NCI-H748 (cell line): Measurements from ENCODE around the gene TCF21.
"Not testable (repeated sequence)": the region's sequence is repeated elsewhere in the genome, so short reads cannot be mapped to it uniquely, and the experiment has no call there.

Source experiments
- DNase-seq: peaks from one replicate; lab custom pipeline; 2025; ENCODE audit not compliant: unreplicated experiment; lab: John Stamatoyannopoulos, UW

Gene TCF21

DNA sequence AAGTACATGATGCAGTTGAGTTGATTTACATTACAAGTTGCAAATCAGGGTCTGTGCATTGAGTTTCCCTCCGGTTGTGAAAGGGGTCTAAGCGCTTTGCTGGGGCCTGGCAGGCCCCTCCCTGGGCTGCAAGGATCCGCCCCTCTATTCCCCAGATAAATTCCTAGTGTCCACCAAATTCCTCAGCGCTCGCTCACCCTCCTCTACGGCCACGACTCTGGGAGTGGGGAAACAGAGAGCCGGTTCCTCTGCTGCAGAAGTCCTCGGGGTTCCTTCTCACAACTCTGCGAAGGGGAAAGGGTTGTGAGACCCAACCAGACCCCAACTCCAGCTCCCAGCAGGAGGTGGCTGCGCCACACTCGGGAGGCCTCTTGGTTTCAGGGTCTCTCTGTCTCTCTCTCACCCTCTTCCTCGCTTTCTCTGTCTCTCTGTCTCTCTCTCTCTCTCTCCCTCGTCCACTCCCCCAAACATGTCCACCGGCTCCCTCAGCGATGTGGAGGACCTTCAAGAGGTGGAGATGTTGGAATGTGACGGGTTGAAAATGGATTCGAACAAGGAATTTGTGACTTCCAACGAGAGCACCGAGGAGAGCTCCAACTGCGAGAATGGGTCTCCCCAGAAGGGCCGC is at the start of gene TCF21:
TSS of gene TCF21 (plus strand) at position 185 of the 628 bp plus-strand sequence. CDS start at position 470, 285 bp downstream.
- no peak for DNase-seq

GRCh38 chr6:133841176-133841575 is 47.7 kb upstream of the TCF21 start:
- DNase-seq, result no peak

DNA sequence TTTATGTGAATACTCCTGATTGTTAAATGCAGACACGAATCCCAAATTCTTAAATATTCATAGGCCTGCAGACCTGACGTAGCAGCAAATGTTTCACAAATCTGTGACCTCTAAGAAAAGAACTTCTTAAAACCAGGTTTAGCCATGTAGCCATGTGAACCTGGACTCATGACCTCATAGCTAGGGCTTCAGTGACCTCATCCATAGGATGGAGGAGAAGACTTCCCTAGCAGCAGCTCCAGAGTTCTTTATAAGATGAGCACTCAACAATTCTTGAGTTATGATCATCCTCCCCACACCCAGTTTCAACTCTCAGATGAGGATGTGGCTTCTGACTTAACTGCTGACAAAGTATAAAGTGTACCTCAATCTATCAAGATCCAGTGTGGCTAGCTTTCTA is 45.8 kb upstream of the TCF21 start:
- DNase-seq, result no peak

- DNase-seq, result no peak
These were observed 44.2 kb upstream of the TCF21 start for GRCh38 chr6:133844709-133845108.

GRCh38 chr6:133854041-133854363 is 34.9 kb upstream of the TCF21 start:
- no peak for DNase-seq

GRCh38 chr6:133854364-133855275 is 34.3 kb upstream of the TCF21 start:
- peak; percentile 56 for DNase-seq

GRCh38 chr6:133855276-133855990 is 33.5 kb upstream of the TCF21 start:
- peak; percentile 42 for DNase-seq

DNA sequence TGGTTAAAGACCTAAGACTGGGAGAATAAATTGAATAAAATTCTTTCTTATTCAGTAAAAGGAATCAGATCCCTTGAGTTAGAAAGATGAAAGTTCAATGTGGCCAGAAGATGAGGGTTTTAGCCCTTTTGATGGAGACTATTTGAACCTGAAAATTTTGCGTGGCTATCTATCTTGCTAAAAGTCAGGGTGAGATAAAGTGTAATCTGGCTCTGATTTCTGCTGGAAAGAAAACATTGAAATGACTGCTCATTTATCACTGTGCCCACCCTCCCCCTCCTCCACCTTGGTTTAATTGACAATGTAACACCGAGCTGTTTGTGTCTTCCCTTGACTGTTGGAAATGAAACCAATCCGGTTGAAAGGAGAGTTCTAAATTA is 32.9 kb upstream of the TCF21 start:
- peak; percentile 44 for DNase-seq

- no peak for DNase-seq
These were observed 32.0 kb upstream of the TCF21 start for GRCh38 chr6:133856911-133857310.

- DNase-seq, result no peak
These were observed 31.2 kb upstream of the TCF21 start for GRCh38 chr6:133857696-133858095.

DNA sequence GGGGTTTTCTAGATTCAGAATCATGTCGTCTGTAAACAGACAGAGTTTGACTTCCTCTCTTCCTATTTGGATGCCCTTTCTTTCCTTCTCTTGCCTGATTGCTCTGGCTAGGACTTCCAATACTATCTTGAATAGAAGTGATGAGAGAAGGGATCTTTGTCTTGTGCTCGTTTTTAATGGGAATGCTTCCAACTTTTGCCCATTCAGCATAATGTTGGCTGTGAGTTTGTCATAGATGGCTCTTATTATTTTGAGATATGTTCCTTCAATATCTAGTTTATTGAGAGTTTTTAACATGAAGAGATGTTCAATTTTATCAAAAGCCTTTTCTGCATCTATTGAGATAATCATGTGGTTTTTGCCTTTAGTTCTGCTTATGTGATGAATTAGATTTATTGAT is 27.6 kb upstream of the TCF21 start:
- DNase-seq, result not testable (repeated sequence)

- no peak for DNase-seq
These were observed 25.7 kb upstream of the TCF21 start for GRCh38 chr6:133863228-133863627.

- no peak for DNase-seq
These were observed 23.2 kb upstream of the TCF21 start for GRCh38 chr6:133865680-133866079.

GRCh38 chr6:133871131-133871530 is 17.8 kb upstream of the TCF21 start:
- DNase-seq, result no peak

DNA sequence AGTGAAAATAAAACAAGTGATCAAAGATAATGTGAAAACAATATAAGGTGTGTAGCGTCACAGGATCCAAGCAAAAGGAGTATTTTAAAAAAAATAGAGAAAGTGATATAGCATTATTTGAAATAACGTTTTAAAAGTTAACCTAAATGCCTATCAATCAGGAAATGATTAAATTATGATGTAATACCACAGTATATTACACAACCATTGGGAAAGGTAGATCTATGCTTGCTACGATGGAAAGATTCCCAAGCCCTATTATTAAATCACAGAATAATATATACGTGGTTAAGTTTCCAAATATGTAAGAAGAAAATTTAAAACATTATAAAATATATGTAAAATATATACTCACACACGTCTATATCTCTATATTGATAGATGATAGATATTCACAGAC is 15.4 kb upstream of the TCF21 start:
- no peak for DNase-seq

GRCh38 chr6:133877116-133877515 is 11.8 kb upstream of the TCF21 start:
- no peak for DNase-seq

DNA sequence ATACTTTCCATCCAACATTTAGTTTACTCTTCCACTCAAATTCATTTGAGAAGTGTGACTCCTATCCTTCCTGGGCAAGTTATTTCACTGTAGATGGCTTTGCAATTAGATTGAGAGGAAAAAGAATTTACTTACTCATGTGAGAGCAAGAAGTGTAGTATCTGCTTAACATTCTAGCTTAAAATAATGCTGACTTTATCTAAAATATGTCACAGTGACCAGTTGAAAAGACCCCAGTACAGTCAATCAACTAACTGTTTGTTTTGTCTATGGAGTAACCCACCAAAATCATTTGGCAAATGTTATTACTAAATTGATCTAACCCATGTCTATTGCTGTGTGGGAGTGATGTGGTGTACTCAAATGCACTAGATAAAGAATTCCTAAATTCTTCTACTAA is 8.9 kb upstream of the TCF21 start:
- DNase-seq, result no peak

DNA sequence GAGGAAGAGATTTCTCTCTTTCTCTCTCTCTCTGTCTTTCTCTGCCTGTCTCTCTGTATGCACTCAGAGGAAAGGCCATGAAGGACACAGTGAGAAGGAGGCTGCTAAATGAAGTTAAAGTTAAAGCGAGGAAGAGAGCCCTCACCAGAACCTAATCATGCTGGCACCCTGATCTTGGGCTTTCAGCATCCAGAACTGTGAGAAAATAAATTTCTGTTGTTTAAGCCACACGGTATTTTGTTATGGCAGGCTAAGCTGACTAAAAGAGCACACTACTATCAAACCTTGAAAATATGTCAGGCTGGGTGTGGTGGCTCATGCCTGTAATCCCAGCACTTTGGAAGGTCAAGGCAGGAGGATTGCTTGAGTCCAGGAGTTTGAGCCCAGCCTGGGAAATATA is 8.0 kb upstream of the TCF21 start:
- no peak for DNase-seq

DNA sequence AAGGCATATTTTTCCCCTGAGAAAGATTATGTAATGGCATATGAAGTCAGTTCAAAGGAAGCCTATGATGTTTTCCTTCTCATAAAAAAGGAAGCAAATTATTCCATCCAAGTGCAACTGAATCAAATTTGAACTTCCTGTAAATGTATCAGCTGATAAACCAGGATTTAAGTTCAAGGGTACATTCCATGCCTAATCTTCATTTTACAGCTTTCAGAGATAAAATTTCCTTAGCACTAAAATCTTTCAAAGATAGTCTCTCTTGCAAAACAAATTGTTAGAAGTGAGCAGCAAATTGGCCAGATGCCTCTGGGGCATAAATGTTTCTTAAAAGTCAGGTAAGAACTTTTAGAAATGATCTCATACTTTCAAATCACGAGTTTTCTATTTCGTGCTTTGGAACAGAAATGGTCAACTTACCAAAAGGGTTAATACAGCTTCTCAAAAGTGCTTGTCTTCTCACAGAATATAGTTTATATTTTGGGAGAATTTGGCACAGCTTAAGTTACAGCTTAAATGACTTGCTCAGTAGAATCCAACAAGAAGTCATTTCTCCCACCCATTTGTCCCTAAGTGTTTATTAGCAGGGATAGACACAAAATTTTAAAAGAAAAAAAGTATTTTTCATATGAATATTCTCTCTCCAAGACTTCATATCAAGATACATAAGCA is 2.7 kb upstream of the TCF21 start:
- no peak for DNase-seq

- peak; percentile 37 for DNase-seq
These were observed 1.6 kb upstream of the TCF21 start for GRCh38 chr6:133887156-133887879.

DNA sequence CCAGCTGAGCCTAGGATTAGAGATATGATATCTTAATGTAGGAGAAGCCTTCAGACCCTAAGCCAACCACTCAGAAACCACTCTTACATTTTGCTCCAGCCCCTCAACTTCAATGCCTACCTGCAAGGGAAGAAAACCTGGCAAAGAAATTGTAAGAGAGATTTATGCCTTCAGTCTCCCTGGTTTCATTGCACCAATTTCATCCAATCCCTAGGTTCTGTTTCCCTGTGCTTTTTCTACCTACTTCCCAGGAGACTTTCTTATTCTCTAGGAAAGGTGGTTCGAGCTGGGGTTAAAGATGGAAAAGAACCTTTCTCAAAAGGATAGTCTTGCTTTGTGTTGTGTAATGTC is 1.1 kb upstream of the TCF21 start:
- DNase-seq, result no peak
